MM.1S (cell line): ENCODE results near the gene ATE1.

Source experiments
- DNase-seq: peaks from one replicate; pipeline ENCODE4 v3.0.0-alpha.2; 2015
- H2AFZ ChIP-seq: fragments of 300-600 bp; sonication (generic); 2 replicates; pipeline ENCODE4 v1.6.0; 2016; ENCODE audit warnings: antibody characterized with exemption, low read length
- H3F3A ChIP-seq: fragments of 300-600 bp; sonication (generic); 2 replicates; pipeline ENCODE4 v1.6.1; 2016; ENCODE audit warnings: mild to moderate bottlenecking, antibody characterized with exemption, low read length, moderate library complexity, mixed read lengths; ENCODE audit not compliant: insufficient read depth
- H3K27ac ChIP-seq: fragments of 300-600 bp; sonication (generic); 2 replicates; pipeline ENCODE4 v1.5.1; 2016; ENCODE audit warnings: mild to moderate bottlenecking, low read length
- H3K27me3 ChIP-seq: fragments of 300-600 bp; sonication (generic); replicated peaks from 2 replicates; pipeline ENCODE4 v1.6.0; 2016; ENCODE audit warnings: low read length; ENCODE audit not compliant: insufficient read depth
- H3K36me3 ChIP-seq: fragments of 300-600 bp; sonication (generic); replicated peaks from 2 replicates; pipeline ENCODE4 v1.6.1; 2016; ENCODE audit warnings: mild to moderate bottlenecking, low read length, mixed read lengths; ENCODE audit not compliant: insufficient read depth
- H3K4me1 ChIP-seq: fragments of 300-600 bp; sonication (generic); 2 replicates; pipeline ENCODE4 v1.6.1; 2016; ENCODE audit warnings: low read length, mixed read lengths
- H3K4me2 ChIP-seq: fragments of 300-600 bp; sonication (generic); 2 replicates; pipeline ENCODE4 v1.6.0; 2016; ENCODE audit warnings: low read depth, low read length
- H3K4me3 ChIP-seq: fragments of 300-600 bp; sonication (generic); 2 replicates; pipeline ENCODE4 v1.5.1; 2016; ENCODE audit warnings: low read length, mixed read lengths
- H3K79me2 ChIP-seq: fragments of 300-600 bp; sonication (generic); 2 replicates; pipeline ENCODE4 v1.6.1; 2016; ENCODE audit warnings: mixed run types, low read length, mixed read lengths
- H3K9ac ChIP-seq: fragments of 300-600 bp; sonication (generic); 2 replicates; pipeline ENCODE4 v1.6.1; 2016; ENCODE audit warnings: low read length, mixed read lengths
- H3K9me2 ChIP-seq: fragments of 300-600 bp; sonication (generic); replicated peaks from 2 replicates; pipeline ENCODE4 v1.6.1; 2016; ENCODE audit warnings: mild to moderate bottlenecking, low read length, mixed read lengths; ENCODE audit not compliant: insufficient read depth
- H3K9me3 ChIP-seq: fragments of 300-600 bp; sonication (generic); replicated peaks from 2 replicates; pipeline ENCODE4 v1.6.1; 2016; ENCODE audit warnings: mild to moderate bottlenecking, low read length, mixed read lengths; ENCODE audit not compliant: insufficient read depth
- H4K20me1 ChIP-seq: fragments of 300-600 bp; sonication (generic); 2 replicates; pipeline ENCODE4 v1.6.1; 2016; ENCODE audit warnings: mild to moderate bottlenecking, low read length, moderate library complexity, mixed read lengths; ENCODE audit not compliant: insufficient read depth
- CTCF ChIP-seq: fragments of 300-600 bp; sonication (generic); IDR thresholded peaks from 2 replicates; pipeline ENCODE4 v1.5.1; 2016; ENCODE audit warnings: antibody characterized with exemption, low read length, mixed read lengths
- EZH2 ChIP-seq: fragments of 300-600 bp; sonication (generic); optimal IDR thresholded peaks from 2 replicates; pipeline ENCODE3; 2017; ENCODE audit warnings: low read depth, mild to moderate bottlenecking, antibody characterized with exemption, low read length, mixed read lengths
- EZH2phosphoT487 ChIP-seq: fragments of 300-600 bp; sonication (generic); IDR thresholded peaks from 2 replicates; pipeline ENCODE4 v1.6.1; 2018; ENCODE audit warnings: antibody characterized with exemption, low read length

ATE1 gene

DNA sequence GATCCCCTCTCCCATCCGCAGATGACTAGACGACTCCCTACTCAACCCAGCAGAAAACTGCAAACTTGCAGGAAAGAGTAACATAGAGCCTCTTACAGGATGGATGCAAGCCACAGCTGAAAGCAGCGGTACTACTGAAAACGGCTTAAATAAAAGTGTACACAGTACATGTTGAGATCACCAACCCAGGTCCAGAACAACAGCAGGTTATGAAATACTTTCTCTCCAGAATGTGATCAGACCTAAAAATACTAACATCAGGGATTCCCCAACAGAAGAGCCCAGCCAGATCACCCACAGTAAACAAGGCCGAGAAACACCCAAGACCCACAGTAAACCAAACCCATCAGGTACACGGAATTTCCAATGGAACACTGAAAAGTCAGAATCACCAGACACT lies 13.2 kb downstream of the ATE1 start:
- H3K9ac ChIP-seq, result no peak overlapping the region
- no peak overlapping the region for H3K27ac ChIP-seq
- no peaks in the 10 kb centered on the region for H3K9me3 ChIP-seq
- H3K79me2 ChIP-seq, result no peaks in the 10 kb centered on the region
- no peaks in the 10 kb centered on the region for H3K9me2 ChIP-seq
- peaks cover 4% of the 10 kb centered on the region; the same call in 1 of the 2 replicates for H3K36me3 ChIP-seq
- no peaks in the 10 kb centered on the region for H3K27me3 ChIP-seq
- DNase-seq, result no peak
- H3K4me2 ChIP-seq, result no peak overlapping the region
- no peak overlapping the region for H3K4me3 ChIP-seq
- no peaks in the 10 kb centered on the region for H4K20me1 ChIP-seq
- H2AFZ ChIP-seq, result no peak overlapping the region
- no peak for TF ChIP-seq CTCF
- no peak for TF ChIP-seq EZH2phosphoT487
- H3F3A ChIP-seq, result no peaks in the 10 kb centered on the region
- H3K4me1 ChIP-seq, result no peaks in the 10 kb centered on the region

DNA sequence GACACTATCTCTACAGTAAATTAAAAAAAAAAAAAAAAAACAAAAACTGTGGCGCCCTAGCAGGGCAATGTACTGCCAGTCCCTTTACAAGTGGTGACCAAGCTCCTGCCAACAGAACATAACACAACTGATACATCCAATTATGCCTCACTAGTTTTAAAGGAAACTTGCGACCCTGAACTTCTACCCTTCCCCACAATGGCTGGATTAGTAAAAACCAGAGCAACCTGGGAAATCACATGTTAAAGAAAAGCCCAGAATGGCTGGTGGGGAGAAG lies 16.5 kb downstream of the ATE1 start:
- H3F3A ChIP-seq, result no peaks in the 10 kb centered on the region
- H3K9me3 ChIP-seq, result no peaks in the 10 kb centered on the region
- peaks cover 4% of the 10 kb centered on the region; the same call in 1 of the 2 replicates for H3K36me3 ChIP-seq
- no peak overlapping the region for H3K4me2 ChIP-seq
- no peaks in the 10 kb centered on the region for H3K27me3 ChIP-seq
- H3K4me1 ChIP-seq, result no peaks in the 10 kb centered on the region
- no peak overlapping the region for H2AFZ ChIP-seq
- no peaks in the 10 kb centered on the region for H3K9me2 ChIP-seq
- TF ChIP-seq EZH2phosphoT487, result no peak
- no peak for TF ChIP-seq CTCF
- TF ChIP-seq EZH2, result no peak
- H3K9ac ChIP-seq, result no peak overlapping the region
- no peaks in the 10 kb centered on the region for H4K20me1 ChIP-seq
- no peak for DNase-seq
- no peak overlapping the region for H3K4me3 ChIP-seq
- no peak overlapping the region for H3K27ac ChIP-seq
- no peaks in the 10 kb centered on the region for H3K79me2 ChIP-seq

DNA sequence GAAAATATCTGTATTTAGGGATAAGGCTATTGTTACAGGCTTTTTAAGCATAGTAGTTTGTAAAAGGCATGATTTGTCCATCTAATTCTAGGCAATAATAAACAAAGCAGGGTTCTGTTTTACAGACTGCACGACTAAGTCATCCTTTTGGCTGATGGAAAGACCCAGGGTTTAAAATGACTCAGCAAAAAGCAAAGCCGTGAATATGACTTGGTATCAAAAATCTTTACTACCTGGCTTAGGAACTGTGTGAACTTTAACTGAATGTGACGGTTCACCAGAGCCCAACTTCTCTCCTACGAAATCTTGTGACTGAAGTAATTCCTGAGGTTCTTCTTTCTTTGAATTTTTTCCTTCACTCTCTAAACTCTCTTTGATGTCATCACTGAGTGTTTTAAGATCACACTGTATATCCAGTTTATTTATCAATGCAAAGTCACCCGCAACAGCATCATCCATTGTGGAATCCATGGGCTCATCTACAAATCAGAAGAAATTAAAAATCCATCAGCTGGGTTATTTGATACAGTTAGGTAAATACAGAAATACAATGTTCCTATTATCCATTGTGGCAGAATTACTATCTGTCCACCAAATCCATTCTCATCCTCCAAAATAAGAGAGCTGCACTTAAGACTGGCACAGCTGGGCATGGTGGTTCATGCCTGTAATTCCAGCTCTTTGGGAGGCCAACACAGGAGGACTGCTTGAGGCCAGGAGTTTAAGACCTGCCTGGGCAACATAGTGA lies 17.0 kb downstream of the ATE1 start:
- no peak overlapping the region for H3K27ac ChIP-seq
- DNase-seq, result no peak
- H4K20me1 ChIP-seq, result no peaks in the 10 kb centered on the region
- no peaks in the 10 kb centered on the region for H3K9me2 ChIP-seq
- no peak for TF ChIP-seq EZH2
- TF ChIP-seq EZH2phosphoT487, result no peak
- TF ChIP-seq CTCF, result no peak
- H3F3A ChIP-seq, result no peaks in the 10 kb centered on the region
- no peaks in the 10 kb centered on the region for H3K79me2 ChIP-seq
- no peak overlapping the region for H3K4me2 ChIP-seq
- no peaks in the 10 kb centered on the region for H3K9me3 ChIP-seq
- H3K9ac ChIP-seq, result no peak overlapping the region
- no peaks in the 10 kb centered on the region for H3K27me3 ChIP-seq
- peaks cover 4% of the 10 kb centered on the region; the same call in 1 of the 2 replicates for H3K36me3 ChIP-seq
- H2AFZ ChIP-seq, result no peak overlapping the region
- H3K4me3 ChIP-seq, result no peak overlapping the region
- H3K4me1 ChIP-seq, result no peaks in the 10 kb centered on the region
